GM19463 (cell line): Measurements from ENCODE around the gene RPTOR.
"Not testable (repeated sequence)": the region's sequence is repeated elsewhere in the genome, so short reads cannot be mapped to it uniquely, and the experiment has no call there.

Source experiments
- ATAC-seq: cut with Tn5 transposase; IDR thresholded peaks from one replicate; pipeline ENCODE4 v1.9.1; 2021; ENCODE audit warnings: mild to moderate bottlenecking, moderate library complexity; ENCODE audit not compliant: unreplicated experiment

The RPTOR gene

DNA sequence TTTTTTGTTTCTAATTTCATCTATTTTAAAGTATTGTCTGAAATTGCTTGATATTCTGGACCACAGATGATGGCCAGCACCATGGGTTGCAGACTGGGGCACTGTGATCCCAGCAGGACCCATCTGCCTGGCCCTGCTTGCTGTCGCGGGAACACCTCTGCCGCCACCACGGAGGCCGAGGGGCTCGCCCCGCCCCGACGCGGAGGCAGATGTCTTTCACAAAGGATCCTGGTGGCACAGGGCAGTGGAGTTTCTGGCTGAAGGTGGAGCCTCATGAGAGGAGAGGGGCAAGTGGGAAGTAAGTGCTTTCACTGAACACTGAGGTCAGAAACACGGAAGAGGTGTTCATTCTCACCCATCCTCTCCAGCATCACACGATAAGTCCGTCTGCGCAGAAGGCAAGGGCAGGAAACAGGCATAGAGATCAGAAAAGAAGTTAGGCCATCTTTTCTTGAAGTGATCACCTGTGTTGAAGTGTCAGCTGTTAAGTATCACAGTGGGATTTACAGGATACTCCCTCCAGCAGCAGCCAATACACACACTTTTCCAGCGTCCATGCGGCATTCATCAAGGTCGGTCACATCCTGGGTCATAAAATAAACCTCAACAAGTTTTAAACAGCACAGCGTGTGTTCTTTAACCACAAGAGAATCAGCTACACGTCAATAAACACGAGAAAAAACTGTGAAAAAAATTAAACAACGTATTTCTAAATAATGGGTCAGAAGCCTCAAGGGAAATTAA is 194.5 kb downstream of the RPTOR start:
- no peak for ATAC-seq

DNA sequence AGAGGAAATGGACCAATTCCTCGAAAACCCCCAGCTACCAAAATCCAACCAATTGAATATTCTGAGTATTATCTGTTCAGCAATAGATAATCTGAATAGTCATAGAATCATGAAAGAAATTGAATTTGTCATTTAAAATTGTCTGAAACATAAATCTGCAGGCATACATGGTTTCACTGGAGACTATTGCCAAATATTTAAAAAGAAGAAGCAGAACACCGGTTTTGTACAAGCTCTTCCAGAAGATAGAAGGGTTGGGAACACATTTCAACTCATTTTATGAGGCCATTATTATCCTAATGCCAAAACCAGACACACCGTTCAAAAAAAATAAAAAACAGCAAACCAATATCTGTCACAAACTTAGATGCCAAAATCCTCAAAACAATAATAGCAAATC is 195.5 kb downstream of the RPTOR start:
- ATAC-seq: no peak

DNA sequence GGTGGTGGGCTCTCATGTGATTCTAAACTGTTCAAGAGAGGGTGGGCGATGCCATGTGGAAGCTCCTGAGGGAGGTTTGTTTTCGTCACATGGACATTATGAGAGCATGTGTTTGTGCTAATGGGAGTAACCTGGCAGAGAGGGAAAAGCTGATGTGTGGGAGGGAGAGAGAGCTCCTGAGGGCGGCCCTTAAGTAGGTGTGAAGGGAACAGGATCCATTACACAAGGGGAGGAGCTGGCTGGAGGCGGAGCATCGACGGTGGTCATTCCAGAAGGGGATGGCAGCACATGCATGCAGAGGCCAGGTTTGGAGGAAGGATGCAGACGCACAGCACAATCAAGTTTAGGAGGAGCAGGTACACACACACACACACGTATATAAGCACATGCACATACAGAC is 197.5 kb downstream of the RPTOR start:
- ATAC-seq: no peak

DNA sequence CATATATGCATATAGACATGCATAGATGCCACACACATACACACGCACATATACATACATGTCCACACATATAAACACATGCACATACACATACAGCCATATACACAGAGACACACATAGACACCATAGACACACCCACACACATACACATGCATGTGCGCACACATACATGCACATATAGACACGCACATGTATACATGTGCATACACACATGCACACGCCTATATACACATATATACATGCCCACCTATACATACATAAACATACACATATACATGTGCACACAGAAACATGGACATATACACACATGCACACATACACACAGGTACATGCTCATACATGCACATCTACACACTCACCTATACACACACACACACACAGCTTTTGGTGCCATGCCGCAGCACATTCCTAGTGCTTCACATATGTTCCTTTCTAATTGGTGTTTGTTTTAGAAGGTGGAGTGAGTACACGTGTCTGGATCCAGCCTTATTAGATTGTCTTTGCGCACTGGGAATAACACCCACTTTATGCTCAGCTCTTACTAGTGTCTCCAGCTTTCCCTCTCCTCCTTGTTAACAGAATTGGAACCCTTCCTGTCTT is 198.0 kb downstream of the RPTOR start:
- ATAC-seq: no peak

DNA sequence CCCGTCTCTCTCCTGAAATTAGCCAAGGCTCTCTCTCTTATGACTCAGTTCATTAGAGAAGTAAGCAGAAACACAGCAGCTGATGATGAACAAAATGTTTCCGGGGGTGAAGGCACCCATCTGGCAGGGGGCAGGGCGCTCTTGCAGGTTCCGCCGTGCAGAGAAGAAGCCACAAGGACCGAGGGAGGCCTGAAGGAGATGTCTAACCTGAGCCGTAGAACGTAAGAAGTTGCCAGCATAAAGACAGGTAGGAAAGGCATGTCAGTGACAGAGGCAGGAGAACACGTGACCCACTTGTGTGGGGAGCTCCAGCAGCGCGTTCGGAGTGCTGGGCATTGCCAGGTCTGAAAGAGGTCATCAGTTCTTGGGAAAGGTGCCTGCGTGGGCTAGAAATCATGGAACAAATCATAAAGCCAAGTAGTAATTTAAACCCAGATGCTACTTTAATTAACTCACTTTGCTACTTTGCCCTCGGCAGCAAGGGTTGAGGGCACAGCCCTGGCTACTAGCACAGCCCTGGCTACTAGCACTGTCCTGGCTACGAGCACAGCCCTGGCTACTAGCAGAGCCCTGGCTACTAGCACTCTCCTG is 198.6 kb downstream of the RPTOR start:
- ATAC-seq: no peak

DNA sequence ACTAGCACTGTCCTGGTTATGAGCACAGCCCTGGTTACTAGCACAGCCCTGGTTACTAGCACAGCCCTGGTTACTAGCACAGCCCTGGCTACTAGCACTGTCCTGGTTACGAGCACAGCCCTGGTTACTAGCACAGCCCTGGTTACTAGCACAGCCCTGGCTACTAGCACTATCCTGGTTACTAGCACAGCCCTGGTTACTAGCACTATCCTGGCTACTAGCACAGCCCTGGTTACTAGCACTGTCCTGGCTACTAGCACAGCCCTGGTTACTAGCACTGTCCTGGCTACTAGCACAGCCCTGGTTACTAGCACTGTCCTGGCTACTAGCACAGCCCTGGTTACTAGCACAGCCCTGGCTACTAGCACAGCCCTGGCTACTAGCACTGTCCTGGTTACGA is 199.3 kb downstream of the RPTOR start:
- ATAC-seq: not testable (repeated sequence)

DNA sequence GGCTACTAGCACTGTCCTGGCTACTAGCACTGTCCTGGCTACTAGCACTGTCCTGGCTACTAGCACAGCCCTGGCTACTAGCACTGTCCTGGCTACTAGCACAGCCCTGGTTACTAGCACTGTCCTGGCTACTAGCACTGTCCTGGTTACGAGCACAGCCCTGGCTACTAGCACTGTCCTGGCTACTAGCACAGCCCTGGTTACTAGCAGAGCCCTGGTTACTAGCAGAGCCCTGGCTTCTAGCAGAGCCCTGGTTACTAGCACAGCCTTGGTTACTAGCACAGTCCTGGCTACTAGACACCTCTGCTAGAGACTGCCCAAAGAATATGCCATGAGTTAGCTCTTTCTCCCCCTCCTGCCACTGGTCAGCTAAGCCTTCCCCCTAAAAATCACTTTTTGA is 200.1 kb downstream of the RPTOR start:
- ATAC-seq: not testable (repeated sequence)

DNA sequence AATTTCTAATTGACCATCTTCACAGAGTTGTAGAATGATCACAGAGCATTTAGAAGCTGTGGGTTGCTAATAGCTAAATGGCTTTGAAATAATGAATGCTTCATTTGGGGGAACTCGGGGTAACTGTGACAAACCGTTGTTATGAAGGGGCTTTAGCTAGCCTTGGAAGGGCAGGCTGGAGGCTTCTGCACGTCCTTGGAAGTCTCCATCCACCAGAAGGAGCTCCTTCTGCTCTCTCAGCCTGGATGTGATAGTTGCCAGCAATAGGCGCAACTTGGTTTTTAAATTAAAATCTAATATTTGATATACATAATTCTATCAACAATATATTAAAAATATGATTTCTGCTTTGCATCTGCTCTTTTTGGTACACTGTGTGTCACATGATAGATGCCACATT is 200.5 kb downstream of the RPTOR start:
- no peak for ATAC-seq

DNA sequence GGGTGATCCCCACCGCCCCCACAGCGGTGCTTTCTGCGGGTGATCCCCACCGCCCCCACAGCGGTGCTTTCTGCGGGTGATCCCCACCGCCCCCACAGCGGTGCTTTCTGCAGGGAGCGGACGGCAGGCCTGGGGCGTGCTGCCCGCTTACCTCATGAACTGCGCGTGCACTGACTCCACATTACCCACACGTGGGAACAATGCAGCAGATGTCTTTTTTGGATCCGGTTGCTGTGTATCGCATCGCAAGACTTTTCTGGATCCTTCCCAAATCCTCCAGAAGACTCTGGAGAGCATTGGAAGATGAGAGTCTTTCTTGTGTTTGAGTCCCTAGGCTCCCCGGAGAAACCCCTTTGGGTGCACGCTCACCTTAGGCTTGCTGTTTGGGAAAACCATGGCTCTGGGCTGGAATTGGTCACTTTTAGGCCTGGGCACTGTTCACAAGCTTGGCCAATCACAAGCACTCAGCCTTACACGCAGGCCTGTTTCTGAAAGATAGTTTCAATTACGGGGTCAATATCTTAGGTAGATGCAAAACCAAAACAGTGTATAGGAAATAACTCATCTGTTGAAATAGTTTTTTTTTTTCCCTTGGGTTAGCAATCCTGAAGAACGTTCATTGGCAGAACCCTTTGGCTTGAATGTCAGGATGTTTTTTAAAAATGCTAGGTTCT is 201.8 kb downstream of the RPTOR start:
- ATAC-seq: no peak

DNA sequence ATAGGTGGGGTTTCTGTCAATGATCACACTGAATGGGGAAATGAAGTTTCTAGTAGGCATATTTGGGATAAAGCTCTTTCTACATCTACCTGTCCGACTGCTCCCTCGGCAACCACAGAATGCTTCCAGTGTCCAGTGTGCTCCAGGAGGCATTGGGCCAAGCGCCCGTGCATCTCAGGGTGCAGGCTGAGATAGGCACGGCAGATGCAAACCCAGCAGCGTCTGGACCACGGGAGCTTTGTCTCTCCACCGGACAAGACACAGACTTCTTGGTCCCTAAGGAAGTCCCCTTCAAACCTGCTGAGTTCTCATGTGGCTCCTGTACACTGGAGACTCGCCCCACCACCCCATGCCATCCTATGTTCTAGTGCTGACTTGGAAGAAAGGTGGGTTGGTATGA is 202.8 kb downstream of the RPTOR start:
- ATAC-seq: no peak

DNA sequence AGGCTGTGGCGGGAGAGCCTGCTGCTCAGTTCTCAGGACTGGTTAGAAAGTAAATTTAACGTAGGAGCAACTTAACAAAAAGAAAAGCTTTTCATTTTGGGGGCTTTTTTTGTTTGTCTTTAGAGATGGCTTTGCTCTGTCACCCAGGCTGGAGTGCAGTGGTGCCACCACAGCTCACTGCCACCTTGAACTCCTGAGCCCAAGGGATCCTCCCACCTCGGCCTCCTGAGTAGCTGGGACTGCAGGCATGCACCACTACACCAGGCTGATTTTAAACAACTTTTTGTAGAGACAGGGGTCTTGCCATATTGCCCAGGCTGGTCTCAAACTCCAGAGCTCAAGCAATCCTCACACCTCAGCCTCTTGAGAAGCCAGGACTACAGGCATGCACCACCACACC is 205.0 kb downstream of the RPTOR start:
- no peak for ATAC-seq

DNA sequence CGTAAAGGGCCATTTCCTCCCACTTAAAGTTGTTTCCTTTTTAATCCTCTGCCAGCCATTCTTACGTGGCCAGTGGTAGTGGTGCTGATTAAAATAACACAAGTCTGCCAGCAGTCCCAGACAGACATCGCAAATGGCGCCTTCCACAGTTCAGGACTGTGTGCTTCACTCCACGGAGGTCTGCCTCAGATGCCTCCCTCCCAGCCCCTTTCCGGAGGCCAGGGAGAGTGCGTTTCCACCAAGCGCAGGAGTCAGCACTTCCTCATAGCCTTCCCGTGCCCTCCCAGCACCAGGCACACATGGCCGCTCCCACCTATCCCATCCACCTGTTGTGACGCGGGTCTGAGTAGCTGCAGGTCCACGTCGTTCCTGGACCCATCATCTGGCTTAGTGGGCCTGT is 205.6 kb downstream of the RPTOR start:
- ATAC-seq: no peak

DNA sequence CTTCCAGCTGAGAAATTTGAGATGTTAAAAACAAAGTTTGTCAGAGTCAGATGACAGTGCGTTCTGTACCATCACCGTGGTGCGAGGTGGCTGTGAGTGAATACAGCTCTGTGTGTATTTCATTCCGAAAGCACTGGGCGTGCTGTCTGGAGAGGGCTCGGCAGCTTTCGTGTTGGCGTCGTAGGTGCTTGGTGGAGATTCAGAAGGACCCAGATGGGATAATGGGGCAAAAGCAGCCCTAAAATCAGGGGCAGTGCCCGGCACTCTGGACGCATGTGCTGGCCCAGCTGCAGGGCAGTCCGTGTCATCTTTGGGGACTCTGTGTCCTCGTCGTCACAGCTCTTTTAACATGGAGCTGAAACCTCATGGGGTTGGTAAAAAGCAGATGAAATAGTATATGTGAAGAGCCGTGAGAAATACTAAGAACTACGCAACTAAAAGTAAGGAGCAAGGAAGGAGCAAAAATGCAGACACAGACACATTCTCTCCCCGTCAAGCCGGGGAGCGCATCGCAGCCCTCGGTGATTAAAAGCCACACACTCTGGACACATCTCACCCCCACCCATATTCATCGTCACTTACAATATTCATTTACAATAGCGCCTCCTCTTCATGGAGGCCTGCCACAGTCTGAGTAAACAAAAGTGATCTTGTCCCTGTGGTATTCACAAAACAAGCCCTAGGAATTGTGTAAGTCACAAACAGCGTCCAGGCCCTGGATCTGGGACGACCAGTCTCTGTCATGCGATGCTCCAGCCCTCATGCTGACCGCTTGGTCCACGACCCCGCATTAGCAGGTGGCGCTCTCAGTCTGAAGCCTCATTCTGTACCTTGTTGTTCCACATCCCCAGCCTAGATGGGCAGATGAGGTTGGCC is 206.7 kb downstream of the RPTOR start:
- ATAC-seq: no peak

DNA sequence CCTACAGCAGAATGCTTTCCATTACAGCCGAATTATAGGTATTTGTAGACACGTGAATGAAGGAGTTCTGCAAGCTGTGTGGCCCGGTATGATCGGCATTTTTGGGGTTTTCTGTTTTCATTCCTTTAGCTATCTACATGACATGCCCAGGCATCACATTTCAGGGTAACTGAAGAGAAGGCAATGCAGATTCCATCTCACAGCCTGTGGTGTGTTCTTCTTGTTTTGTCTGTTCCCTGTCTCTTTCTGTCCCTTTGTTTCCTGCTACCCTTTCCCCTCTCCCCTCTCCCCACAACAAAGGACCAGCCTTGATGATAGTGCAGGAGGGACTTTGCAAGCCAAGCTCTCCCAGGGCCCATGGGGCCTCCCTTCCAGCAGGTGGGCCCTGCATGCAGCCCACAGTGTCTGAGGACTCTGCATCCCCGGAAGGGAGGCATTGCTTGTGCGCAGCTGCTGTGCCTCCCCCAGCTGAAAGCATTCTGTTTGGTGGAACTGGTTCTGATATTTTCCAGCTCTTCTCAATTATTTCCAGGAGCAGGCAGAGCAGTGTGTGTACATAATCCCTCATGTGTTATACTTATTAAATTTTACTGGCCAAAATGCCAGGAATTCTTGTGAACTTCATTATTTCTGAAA is 207.4 kb downstream of the RPTOR start:
- ATAC-seq: no peak

DNA sequence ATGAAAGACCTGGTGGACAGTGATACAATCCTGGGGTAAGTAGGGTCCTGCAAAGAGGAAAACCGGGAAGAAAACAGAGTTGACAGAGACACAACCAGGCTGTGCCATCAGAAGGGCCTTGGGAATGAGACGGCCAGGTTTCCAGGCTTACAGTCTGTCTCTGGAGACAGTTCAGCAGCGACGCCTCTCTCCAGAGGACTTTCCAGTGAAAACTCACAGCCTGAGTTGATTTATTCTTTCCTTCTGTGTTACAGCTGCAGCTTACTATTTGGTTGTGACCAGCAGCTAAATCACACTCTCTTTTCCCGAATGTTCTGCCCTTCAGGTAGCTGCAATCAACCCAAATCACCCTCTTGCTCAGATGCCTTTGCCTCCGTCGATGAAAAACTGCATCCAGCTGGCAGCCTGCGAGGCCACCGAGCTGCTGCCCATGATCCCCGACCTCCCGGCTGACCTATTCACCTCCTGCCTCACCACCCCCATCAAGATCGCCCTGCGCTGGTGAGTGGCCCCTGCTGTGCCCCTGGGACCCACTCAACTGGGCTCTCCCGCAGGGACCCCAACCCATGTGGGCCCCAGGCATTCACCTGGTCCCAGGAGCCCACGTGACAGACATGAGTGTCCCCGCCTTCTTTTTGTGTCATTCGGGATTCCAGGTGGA is 209.2 kb downstream of the RPTOR start:
- no peak for ATAC-seq

DNA sequence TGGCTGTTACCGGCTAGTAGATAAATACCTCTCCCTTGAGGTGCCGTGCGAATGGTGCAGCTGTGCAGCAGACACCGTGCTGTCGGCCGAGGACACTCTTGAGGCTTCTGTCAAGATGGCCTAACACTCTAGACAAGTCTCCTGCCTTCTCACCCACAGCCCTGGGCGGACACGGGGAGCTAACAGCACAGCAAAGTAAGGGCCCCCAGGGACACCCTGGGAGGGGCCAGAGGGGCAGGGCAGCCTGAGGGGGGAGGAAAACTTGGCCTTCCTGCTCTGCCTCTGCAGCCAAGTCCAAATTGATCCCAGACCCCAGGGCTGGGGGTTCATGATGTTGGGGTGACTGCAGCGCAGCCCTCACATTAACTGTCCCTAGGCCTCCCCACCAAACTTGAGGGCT is 210.2 kb downstream of the RPTOR start:
- no peak for ATAC-seq

DNA sequence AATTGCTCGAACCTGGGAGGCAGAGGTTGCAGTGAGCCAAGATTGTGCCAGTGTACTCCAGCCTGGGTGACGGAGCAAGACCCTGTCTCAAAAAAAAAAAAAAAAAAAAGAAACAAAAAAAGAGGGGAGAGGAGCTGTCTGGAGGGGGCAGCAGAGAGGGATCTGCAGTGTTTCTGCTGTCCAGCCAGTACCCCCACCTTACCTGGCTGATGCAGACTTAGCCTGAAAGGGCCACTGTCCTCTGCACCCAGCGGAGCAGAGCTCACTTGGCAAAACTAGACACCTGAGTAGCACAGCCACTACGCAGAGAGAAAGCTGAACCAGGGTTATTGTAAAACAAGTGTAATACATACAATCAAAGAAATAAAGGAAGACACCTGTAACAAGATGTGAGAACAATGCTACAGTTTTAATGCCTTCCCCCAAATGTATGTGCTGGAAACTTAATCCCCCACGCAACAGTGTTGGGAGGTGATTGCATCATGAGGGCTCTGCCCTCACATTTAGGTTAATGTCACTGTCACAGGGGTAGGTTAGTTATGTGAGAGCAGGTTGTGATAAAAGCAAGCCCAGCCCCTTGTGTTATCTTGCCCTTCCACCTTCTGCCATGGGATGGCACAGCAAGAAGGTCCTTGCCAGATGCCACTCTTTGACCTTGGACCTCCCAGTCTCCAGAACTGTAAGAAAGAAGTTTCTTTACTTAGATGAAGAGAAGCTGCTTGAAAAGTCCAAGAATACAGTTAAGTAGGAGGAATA is 211.2 kb downstream of the RPTOR start:
- ATAC-seq: no peak

DNA sequence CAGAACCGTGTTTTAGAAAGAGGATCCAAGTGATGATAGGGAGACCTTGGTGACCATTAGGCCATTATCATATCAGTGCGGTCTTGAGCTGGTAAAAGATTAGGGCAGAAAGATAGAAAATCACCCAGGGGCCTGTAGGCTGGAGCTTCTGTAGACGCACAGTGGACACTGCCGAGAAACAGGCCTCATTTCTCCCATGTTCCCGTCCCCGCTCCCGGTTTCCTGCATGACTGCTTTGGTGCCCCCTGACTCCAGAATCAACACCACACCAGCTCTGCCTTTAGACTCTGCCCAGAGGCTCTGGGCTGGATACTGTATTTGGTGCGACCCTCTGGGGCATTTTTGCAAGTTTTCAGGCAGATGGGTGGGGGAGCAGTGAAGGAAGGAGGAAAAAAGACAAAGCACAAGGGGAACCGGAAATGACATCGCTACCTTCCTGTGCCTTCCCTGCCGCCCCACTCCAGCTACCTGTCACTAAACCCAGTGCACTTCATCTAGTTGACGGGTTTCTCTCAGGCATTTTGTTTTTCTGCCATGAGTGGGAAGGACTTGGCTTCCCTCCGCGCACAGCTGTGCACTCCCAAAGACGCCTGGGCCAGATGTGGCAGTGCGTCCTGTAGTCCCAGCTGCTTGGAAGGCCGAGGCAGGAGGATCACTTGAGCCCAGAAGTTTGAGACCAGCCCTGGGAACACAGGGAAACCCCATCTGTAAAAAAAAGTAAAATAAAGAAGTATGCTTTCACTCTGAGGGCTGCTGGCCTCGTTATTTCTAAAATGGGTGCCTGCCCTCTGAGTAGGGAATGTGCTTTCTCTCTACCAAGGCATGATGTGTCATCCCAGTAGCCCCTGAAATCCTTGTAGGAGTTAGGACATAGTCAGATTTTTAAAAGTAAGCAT is 214.1 kb downstream of the RPTOR start:
- no peak for ATAC-seq
